ENCODE data around the gene PCDHGB4.

PCDHGB4 gene

DNA sequence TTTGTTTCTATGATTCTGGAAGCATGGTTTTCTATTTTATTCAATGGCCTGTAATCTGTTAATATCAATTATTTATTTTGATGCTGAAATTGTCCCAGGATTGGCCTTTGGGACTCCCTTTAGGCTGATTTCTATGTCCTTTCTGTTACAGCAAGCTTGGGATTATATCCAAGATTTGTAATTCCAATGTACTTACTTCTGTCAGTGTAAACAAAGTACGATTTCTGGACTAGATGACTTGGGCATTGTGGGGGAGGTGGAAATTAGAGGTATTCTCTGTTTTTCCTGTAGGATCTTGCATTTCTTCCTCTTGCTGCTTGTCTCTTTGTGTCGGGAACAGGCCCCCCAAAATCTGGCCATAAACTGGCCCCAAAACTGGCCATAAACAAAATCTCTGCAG lies 46.5 kb downstream of the PCDHGB4 start:
- TF ChIP-seq, protein P1, sequence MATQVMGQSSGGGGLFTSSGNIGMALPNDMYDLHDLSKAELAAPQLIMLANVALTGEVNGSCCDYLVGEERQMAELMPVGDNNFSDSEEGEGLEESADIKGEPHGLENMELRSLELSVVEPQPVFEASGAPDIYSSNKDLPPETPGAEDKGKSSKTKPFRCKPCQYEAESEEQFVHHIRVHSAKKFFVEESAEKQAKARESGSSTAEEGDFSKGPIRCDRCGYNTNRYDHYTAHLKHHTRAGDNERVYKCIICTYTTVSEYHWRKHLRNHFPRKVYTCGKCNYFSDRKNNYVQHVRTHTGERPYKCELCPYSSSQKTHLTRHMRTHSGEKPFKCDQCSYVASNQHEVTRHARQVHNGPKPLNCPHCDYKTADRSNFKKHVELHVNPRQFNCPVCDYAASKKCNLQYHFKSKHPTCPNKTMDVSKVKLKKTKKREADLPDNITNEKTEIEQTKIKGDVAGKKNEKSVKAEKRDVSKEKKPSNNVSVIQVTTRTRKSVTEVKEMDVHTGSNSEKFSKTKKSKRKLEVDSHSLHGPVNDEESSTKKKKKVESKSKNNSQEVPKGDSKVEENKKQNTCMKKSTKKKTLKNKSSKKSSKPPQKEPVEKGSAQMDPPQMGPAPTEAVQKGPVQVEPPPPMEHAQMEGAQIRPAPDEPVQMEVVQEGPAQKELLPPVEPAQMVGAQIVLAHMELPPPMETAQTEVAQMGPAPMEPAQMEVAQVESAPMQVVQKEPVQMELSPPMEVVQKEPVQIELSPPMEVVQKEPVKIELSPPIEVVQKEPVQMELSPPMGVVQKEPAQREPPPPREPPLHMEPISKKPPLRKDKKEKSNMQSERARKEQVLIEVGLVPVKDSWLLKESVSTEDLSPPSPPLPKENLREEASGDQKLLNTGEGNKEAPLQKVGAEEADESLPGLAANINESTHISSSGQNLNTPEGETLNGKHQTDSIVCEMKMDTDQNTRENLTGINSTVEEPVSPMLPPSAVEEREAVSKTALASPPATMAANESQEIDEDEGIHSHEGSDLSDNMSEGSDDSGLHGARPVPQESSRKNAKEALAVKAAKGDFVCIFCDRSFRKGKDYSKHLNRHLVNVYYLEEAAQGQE (IDR thresholded peaks at IDR 0.05; ENCODE audit: low read depth): no peak
- TF ChIP-seq MAX (IDR thresholded peaks at IDR 0.05) (no peak), CREB1 (IDR thresholded peaks at IDR 0.05; ENCODE audit: low read depth) (no peak), YY1 (IDR thresholded peaks at IDR 0.05; ENCODE audit: low read depth) (no peak), RAD21 (IDR thresholded peaks at IDR 0.05; ENCODE audit: low read depth) (no peak), FOXM1 (IDR thresholded peaks at IDR 0.05; ENCODE audit: borderline replicate concordance, low read depth) (no peak), EGR1 (IDR thresholded peaks at IDR 0.05) (no peak)

- no peak for TF ChIP-seq RAD21 (IDR thresholded peaks at IDR 0.05; ENCODE audit: low read depth)
- TF ChIP-seq CREB1 (IDR thresholded peaks at IDR 0.05; ENCODE audit: low read depth): no peak
- no peak for TF ChIP-seq CEBPB (IDR thresholded peaks at IDR 0.05)
Observed at GRCh38 chr5:141437221-141437620, 49.7 kb downstream of the PCDHGB4 start.

DNA sequence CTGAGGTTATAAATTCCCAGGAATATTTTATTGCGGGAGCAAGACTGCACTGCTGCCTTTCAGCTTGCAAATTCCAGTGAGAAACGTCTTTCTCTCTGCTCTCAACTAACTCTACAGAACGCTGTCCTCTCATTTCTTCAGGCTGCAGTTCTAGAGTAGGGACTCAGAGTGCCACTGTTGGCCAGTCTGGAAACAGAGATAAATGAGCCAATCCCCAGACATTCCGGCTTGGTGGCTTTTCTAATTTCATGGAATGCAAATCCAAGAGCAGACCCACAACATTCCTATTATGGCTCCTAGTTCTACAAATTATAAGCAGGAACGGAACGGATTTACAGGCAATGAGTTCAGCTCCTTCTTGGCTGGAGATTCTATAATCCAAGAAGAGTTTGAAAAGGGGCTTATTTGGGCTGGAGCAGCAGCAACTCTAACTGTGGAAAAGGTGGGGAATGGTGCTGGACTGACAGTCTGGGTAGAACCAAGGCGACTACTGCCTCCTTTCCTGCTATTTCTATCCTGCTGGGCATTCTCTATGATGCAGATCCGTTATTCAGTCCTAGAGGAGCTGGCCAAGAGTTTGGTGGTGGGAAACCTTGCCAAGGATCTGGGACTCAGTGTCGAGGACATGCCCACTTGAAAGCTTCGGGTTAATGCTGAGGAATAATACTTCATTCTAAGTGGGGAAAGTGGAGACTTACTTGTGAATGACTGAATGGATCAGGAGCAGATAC lies 52.1 kb downstream of the PCDHGB4 start:
- TF ChIP-seq RAD21 (IDR thresholded peaks at IDR 0.05; ENCODE audit: low read depth): peak; percentile 38; the same call in 1 of the 2 replicates
- TF ChIP-seq CEBPB (IDR thresholded peaks at IDR 0.05): no peak

Measured in Ishikawa (cell line).